ENCODE data around the gene NUPR1. TPM values are rescaled to one million over a fixed set of nuclear protein-coding genes. Genes with fewer than 3 reads are reported as not detected.

The NUPR1 gene
- total and polyA plus RNA-seq, 12 donors, result 16.7 to 74.4 (median 33.1) TPM

DNA sequence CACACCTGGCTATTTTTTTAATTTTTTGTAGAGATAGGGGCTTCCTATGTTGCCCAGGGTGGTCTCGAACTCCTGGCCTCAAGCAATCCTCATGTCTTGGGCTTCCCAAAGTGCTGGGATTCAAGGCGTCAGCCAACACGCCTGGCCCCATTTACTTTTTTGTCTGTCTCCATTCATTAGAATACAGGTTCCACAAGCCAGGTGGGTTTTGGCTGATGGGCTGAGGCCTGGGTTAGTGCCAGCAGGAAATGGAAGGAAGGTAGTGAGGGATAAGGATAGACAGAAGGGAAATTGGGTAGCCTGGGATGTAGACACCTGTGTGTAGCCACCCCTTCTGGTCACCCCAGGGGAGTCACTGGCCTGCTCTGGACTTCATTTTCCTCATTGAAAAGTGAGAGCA, 27.7 kb downstream of the NUPR1 start:
- Histone ChIP-seq H3K36me3 (no peaks in the 10 kb centered on the region), H3K27me3 (peaks cover 0 to 16% (median 0%) of the 10 kb centered on the region in 7 donors), H3K9me3 (no peaks in the 10 kb centered on the region), H3K4me3 (no peak overlapping the region), H3K27ac (no peak overlapping the region), H3K4me1 (peaks cover 0 to 19% (median 0%) of the 10 kb centered on the region in 9 donors)
- DNase-seq, result no peak
- TF ChIP-seq, protein P1, sequence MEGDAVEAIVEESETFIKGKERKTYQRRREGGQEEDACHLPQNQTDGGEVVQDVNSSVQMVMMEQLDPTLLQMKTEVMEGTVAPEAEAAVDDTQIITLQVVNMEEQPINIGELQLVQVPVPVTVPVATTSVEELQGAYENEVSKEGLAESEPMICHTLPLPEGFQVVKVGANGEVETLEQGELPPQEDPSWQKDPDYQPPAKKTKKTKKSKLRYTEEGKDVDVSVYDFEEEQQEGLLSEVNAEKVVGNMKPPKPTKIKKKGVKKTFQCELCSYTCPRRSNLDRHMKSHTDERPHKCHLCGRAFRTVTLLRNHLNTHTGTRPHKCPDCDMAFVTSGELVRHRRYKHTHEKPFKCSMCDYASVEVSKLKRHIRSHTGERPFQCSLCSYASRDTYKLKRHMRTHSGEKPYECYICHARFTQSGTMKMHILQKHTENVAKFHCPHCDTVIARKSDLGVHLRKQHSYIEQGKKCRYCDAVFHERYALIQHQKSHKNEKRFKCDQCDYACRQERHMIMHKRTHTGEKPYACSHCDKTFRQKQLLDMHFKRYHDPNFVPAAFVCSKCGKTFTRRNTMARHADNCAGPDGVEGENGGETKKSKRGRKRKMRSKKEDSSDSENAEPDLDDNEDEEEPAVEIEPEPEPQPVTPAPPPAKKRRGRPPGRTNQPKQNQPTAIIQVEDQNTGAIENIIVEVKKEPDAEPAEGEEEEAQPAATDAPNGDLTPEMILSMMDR (IDR thresholded peaks at IDR 0.05), result no peak
- no peak for ATAC-seq
- intact Hi-C loops (cut with DNase I), result no loop called here
- 85 to 95% methylated on average over 3 of the region's 3 CpGs for WGBS, 2 donors

DNA sequence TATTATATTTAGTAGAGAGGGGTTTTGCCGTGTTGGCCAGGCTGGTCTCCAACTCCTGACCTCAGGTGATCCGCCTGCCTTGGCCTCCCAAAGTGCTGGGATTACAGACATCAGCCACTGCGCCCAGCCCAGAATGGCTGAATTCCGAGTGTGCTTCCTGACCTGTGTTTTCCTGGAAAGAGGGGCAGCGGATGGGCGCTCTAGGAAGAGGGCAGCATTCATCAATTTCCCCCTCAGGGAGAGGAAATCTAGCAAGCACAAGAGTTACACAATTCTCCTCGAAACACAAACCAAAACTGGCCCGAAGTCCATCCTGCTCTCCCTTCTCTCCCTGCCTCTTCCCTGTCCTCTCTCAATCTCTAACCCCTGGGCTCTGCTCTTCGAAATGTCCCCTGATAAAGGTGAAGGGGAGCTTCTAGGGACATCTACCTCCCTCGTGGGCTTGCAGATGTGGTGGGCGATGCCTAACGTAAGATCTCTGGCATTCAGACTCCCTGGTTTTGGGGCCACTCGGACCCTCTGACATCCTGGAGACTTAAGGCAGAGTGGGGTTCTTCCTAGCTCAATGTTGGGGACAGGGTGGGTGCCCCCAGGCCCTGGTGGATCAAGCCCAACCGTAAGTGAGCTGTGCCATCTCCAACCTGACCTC, 33.2 kb downstream of the NUPR1 start:
- peak overlapping the region in 1 of 10 donors; percentile 76 for H3K27ac ChIP-seq
- peaks cover 0 to 4% (median 0%) of the 10 kb centered on the region in 9 donors for H3K36me3 ChIP-seq
- TF ChIP-seq, protein P1 (IDR thresholded peaks at IDR 0.05), result no peak
- ATAC-seq, result no peak
- WGBS, 2 donors, result 61 to 69% methylated on average over 14 of the region's 14 CpGs
- DNase-seq, result no peak
- peaks cover 0 to 29% (median 0%) of the 10 kb centered on the region in 9 donors for H3K4me1 ChIP-seq
- H3K4me3 ChIP-seq, result peak overlapping the region in 1 of 10 donors; percentile 43
- H3K9me3 ChIP-seq, result no peaks in the 10 kb centered on the region
- peaks cover 0 to 37% (median 0%) of the 10 kb centered on the region in 7 donors for H3K27me3 ChIP-seq
- intact Hi-C loops (cut with DNase I), result no loop called here

DNA sequence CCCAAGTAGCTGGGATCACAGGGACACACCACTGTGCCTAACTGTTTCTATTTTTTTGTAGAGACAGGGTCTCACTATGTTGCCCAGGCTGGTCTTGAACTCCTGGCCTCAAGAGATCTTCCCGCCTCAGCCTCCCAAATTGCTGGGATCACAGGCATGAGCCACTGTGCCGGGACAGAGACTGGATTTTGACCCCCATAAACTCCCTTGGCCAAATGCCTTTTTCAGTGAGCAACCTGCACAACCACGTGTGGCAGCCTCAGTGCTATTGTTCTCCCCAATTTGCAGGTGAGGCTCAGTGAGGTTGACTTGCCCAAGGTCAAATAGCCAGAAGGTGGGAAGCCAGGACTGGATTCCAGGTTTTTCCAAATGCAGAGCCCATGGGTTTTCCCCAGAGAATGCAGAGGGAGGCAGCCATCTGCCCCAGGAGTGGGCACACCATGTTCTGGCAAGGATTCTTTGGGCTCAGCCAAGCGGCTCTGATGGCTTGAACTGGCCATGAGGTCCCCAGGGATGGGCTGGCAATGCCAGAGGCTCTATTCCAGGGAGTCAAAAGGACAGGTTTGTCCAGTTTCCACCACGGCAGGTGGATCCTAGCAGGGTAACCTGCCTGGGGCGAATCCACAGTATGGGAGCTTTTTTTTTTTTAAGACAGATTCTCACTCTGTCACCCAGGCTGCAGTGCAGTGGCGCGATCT, 33.9 kb downstream of the NUPR1 start:
- WGBS, 2 donors, result 67 to 82% methylated on average over 8 of the region's 8 CpGs
- Histone ChIP-seq H3K27ac (no peak overlapping the region), H3K27me3 (peaks cover 0 to 37% (median 0%) of the 10 kb centered on the region in 7 donors), H3K36me3 (peaks cover 0 to 5% (median 0%) of the 10 kb centered on the region in 9 donors), H3K4me1 (peaks cover 0 to 29% (median 0%) of the 10 kb centered on the region in 9 donors), H3K9me3 (no peaks in the 10 kb centered on the region), H3K4me3 (peak overlapping the region in 1 of 10 donors; percentile 16)
- intact Hi-C loops (cut with DNase I), result no loop called here
- TF ChIP-seq, protein P1 (IDR thresholded peaks at IDR 0.05), result no peak
- DNase-seq (no peak), ATAC-seq (no peak)

DNA sequence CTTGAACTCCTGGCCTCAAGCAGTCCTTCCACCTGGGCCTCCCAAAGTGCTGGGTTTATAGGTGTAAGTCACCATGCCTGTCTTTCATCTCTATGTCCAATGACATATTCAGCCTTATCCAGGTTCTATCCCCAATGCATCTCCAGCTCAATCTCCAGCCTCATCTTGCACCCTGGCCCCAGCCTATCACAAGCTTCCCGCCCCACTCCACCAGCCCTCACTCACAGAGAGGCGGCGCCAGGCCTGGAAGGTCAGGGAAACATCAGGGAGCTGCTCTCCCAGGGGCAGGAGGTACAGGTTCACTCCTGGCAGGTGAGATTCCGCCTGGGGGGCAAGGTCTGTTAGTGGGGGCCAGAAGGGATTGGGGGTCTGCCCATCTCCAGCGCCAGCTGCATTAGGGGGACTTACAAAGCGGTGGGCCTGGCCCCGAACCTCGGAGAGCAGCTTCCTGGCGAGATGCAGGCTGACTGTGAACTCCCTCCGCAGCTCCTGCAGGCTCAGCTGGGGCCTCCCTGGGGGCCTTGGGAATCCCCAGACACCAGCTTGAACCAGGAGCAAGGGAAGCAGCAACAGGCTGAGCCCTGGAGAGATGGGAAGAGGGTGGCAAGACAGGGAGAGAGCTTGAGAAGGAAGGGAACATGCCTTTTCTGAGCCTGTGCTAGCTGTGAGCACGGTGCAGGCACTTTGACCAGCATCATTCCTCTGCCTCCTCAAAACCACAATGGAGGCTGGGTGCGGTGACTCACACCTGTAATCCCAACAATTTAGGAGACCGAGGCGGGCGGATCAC, 35.1 kb downstream of the NUPR1 start:
- 72 to 83% methylated on average over 15 of the region's 15 CpGs for WGBS, 2 donors
- intact Hi-C loops (cut with DNase I), result no loop called here

More for the DNA sequence above, 35.1 kb downstream of the NUPR1 start:
- peaks cover 0 to 29% (median 0%) of the 10 kb centered on the region in 9 donors for H3K4me1 ChIP-seq
- no peak overlapping the region for H3K4me3 ChIP-seq
- TF ChIP-seq, protein P1 (IDR thresholded peaks at IDR 0.05), result no peak
- DNase-seq (no peak), ATAC-seq (no peak)
- H3K27me3 ChIP-seq, result peaks cover 0 to 37% (median 0%) of the 10 kb centered on the region in 7 donors
- H3K9me3 ChIP-seq, result no peaks in the 10 kb centered on the region
- H3K27ac ChIP-seq, result no peak overlapping the region
- H3K36me3 ChIP-seq, result peaks cover 0 to 10% (median 0%) of the 10 kb centered on the region in 9 donors
